ENCODE results near the gene TLN1. TPM values are rescaled to one million over a fixed set of nuclear protein-coding genes. Genes with fewer than 3 reads are reported as not detected.

The TLN1 gene
- total RNA-seq, 2 experiments from 2014 or later = 448 to 450 TPM

DNA sequence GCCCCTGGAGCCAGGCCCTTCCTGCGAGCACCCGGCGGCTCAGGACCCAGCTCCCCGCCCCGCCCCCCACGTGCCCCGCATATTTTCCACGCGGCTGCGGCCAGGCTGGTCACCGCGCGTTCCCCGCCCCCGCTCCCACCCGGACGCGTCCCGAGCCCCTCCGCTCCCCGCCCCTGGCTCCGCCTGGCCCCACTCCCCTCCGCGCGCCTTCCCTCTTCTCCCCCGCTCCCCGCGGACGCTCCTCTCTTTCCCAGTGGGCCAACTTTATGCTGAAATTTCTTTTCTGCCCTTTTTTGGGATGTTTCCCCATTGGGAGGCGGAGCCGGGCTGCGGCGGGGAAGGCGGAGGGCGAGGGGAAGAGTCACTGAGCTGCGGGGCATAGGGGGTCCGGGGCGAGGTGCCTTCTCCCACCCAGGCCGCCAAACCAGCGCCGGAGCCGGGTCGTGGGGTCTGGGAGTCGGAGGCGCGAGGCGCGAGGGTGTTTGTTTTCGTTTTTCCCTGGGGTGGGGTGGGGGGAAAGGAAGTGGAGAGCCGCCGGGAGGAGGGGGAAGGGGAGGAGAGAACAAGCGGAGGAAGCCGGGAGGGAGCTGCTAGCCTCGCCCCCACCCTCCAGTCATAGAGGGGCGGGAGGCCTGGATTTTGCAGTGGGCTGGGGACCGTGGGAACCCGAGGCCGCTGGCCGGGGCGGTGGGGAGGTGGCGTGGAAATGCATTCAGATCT, 41.2 kb downstream of the TLN1 start:
- Mint-ChIP-seq H3K27me3 (ENCODE audit: low read depth) (no peaks in the 10 kb centered on the region), H3K36me3 (ENCODE audit: low read depth) (peaks cover 3% of the 10 kb centered on the region), H3K4me3 (peak overlapping the region; percentile 77), H3K27ac (peak overlapping the region; percentile 67), H3K9me3 (ENCODE audit: insufficient read depth) (no peaks in the 10 kb centered on the region), H3K4me1 (ENCODE audit: low read depth) (peaks cover 34% of the 10 kb centered on the region)
- ChIA-PET POLR2A (interaction anchor here (0.9 to 1.4 kb wide), 5 partner anchors 26 to 41 kb away, joined by 3 to 4 read pairs (median 3); partner anchors contain the start of genes ARHGEF39 and SIT1), CTCF (interaction anchor here (0.8 to 4.1 kb wide), 7 partner anchors 10 to 91 kb away, joined by 3 to 11 read pairs (median 6); no protein-coding TSS in a partner anchor)
- ATAC-seq (peak; percentile 63), DNase-seq (peak; percentile 39)

DNA sequence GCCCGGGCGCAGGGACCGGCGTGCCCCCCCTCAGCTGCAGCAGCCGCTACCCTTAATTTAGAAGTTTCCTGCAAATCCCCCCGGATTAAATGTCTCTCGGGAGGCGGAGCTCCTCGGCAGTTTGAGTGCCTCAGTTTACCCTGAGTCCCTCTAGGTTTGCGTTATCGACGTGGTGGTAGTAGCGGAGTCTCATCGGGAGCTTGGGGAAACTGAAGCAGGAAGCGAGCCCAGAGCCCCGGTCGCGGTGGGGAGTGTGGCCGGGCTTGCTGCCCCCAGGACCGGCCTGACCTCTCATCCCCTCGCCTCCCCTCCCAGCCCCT, 41.7 kb downstream of the TLN1 start:
- no peaks in the 10 kb centered on the region for H3K27me3 Mint-ChIP-seq (ENCODE audit: low read depth)
- H3K4me3 Mint-ChIP-seq = peak overlapping the region; percentile 77
- DNase-seq (no peak), ATAC-seq (no peak)
- peak overlapping the region; percentile 61 for H3K27ac Mint-ChIP-seq
- H3K36me3 Mint-ChIP-seq (ENCODE audit: low read depth) = no peaks in the 10 kb centered on the region
- peaks cover 34% of the 10 kb centered on the region for H3K4me1 Mint-ChIP-seq (ENCODE audit: low read depth)
- H3K9me3 Mint-ChIP-seq (ENCODE audit: insufficient read depth) = no peaks in the 10 kb centered on the region
- CTCF ChIA-PET = interaction anchor here (1.1 to 4.1 kb wide), 5 partner anchors 11 to 79 kb away, joined by 3 to 11 read pairs (median 6); no protein-coding TSS in a partner anchor
- POLR2A ChIA-PET = interaction anchor here (0.9 to 1.4 kb wide), 3 partner anchors 25 to 41 kb away, joined by 3 read pairs; partner anchors contain the start of genes ARHGEF39 and SIT1

DNA sequence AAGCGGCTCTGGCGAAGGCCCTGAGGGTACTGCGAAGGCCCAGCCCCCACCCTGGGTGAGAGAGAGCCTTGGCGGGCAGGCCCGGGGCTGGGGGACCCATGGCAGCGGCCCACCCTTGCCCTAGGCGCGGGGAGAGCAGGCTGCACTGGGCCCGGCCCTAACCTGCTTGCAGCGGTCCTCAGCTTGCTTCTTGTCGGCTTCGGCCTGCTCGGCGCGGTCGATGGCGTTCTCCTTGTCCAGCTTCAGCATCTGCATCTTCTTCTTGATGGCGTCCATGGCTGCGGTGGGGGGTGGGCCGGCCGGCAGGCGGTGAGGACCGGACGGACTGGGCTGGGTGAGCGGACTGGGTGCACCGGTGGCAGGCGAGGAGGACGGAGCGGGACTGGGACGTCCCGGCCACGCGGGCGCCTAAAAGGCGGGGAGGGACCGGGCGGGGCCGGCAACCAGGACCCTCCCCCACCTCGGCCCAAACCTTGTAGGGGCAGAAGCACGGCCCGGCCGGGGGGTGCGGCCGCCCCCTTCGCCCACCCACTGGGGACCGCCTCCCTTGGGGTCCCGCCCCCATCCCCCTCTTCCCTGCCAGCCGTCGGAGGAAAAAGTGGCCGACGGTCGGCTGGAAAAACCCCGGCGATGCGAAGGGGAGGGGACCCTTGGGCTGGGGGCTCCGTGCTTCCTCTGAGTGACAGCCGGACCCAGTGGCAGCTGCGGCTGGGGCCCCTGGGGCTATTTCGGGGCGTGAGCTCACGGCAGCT, 42.3 kb downstream of the TLN1 start, which contains the start of gene TPM2:
Gene TPM2, minus strand, starts transcription at position 384 of the 752 bp plus-strand sequence. Its CDS starts 108 bp downstream, at position 276.
- ATAC-seq = no peak
- no peak for DNase-seq
- H3K27me3 Mint-ChIP-seq (ENCODE audit: low read depth) = no peaks in the 10 kb centered on the region
- no peaks in the 10 kb centered on the region for H3K36me3 Mint-ChIP-seq (ENCODE audit: low read depth)
- peaks cover 34% of the 10 kb centered on the region for H3K4me1 Mint-ChIP-seq (ENCODE audit: low read depth)
- peak within 1 kb of the TSS; percentile 77 for H3K4me3 Mint-ChIP-seq
- ChIA-PET POLR2A (interaction anchor here (0.9 to 1.4 kb wide), 2 partner anchors 25 to 39 kb away, joined by 3 read pairs; partner anchors contain the start of genes ARHGEF39 and SIT1), CTCF (interaction anchor here (1.9 to 4.1 kb wide), 4 partner anchors 29 to 78 kb away, joined by 4 to 11 read pairs (median 8); no protein-coding TSS in a partner anchor)
- peak within 1 kb of the TSS; percentile 67 for H3K27ac Mint-ChIP-seq
- no peaks in the 10 kb centered on the region for H3K9me3 Mint-ChIP-seq (ENCODE audit: insufficient read depth)

GRCh38 chr9:35688558-35689541, 43.1 kb downstream of the TLN1 start:
- H3K4me3 Mint-ChIP-seq = peak overlapping the region; percentile 39
- no peaks in the 10 kb centered on the region for H3K9me3 Mint-ChIP-seq (ENCODE audit: insufficient read depth)
- H3K36me3 Mint-ChIP-seq (ENCODE audit: low read depth) = no peaks in the 10 kb centered on the region
- H3K4me1 Mint-ChIP-seq (ENCODE audit: low read depth) = peaks cover 34% of the 10 kb centered on the region
- CTCF ChIA-PET = interaction anchor here (0.8 to 4.1 kb wide), 12 partner anchors 8 to 84 kb away, joined by 3 to 22 read pairs (median 4); partner anchors contain the start of genes CCDC107 and RMRP
- POLR2A ChIA-PET = interaction anchor here (0.7 kb wide), 1 partner anchor 31 kb away, joined by 3 read pairs; the partner anchor contains the start of genes CCDC107 and RMRP
- peak overlapping the region; percentile 55 for H3K27ac Mint-ChIP-seq
- DNase-seq = no peak
- ATAC-seq = no peak
- H3K27me3 Mint-ChIP-seq (ENCODE audit: low read depth) = no peaks in the 10 kb centered on the region

DNA sequence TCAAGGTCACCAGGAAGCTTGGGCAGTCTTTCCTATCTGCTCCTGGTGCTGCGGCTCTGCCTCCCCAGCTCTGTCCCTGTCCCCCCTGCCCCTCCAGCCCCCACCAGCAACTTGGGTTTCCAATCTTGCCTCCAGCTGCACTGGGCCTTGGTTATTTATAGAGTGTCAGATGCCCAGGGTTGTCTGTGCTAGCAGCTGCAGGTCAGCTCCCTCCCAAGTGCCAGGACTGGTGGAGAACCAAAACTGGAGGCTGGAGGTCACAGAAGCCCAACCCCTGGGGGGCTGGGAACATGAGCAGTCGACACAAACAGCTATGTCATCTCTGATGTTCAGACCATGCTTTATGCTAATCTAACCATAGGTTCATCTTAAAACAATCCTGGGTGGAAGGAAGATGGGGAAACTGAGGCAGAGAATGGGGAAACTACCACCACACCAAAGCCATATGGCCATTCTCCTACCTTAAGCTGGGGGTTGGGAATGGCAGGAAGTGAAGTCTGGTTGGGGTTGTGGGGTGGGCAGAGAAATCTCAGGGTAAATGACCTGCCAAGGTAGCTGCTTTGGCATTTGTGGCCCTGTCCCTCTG, 43.9 kb downstream of the TLN1 start:
- DNase-seq (no peak), ATAC-seq (no peak)
- Mint-ChIP-seq H3K9me3 (ENCODE audit: insufficient read depth) (no peaks in the 10 kb centered on the region), H3K4me1 (ENCODE audit: low read depth) (peaks cover 34% of the 10 kb centered on the region), H3K36me3 (ENCODE audit: low read depth) (no peaks in the 10 kb centered on the region), H3K27me3 (ENCODE audit: low read depth) (no peaks in the 10 kb centered on the region), H3K27ac (no peak overlapping the region), H3K4me3 (no peak overlapping the region)
- POLR2A ChIA-PET = interaction anchor here (0.7 kb wide), 1 partner anchor 30 kb away, joined by 3 read pairs; the partner anchor contains the start of genes CCDC107 and RMRP
- CTCF ChIA-PET = interaction anchor here (0.8 to 4.1 kb wide), 13 partner anchors 9 to 84 kb away, joined by 3 to 22 read pairs (median 3); partner anchors contain the start of genes CCDC107 and RMRP

- POLR2A ChIA-PET = no interaction called here
- Mint-ChIP-seq H3K4me3 (no peak overlapping the region), H3K4me1 (ENCODE audit: low read depth) (peaks cover 34% of the 10 kb centered on the region)
These were observed 44.7 kb downstream of the TLN1 start for GRCh38 chr9:35687306-35687705.

GRCh38 chr9:35686222-35687203, 45.5 kb downstream of the TLN1 start:
- POLR2A ChIA-PET = no interaction called here
- Mint-ChIP-seq H3K36me3 (ENCODE audit: low read depth) (no peaks in the 10 kb centered on the region), H3K9me3 (ENCODE audit: insufficient read depth) (no peaks in the 10 kb centered on the region), H3K27me3 (ENCODE audit: low read depth) (no peaks in the 10 kb centered on the region), H3K4me1 (ENCODE audit: low read depth) (peaks cover 29% of the 10 kb centered on the region), H3K4me3 (no peak overlapping the region), H3K27ac (no peak overlapping the region)
- no peak for DNase-seq
- ATAC-seq = no peak
- CTCF ChIA-PET = interaction anchor here (0.7 to 2.2 kb wide), 6 partner anchors 9 to 83 kb away, joined by 3 to 22 read pairs (median 4); no protein-coding TSS in a partner anchor

More at GRCh38 chr9:35687306-35687705, 44.7 kb downstream of the TLN1 start:
- no peaks in the 10 kb centered on the region for H3K9me3 Mint-ChIP-seq (ENCODE audit: insufficient read depth)
- no peaks in the 10 kb centered on the region for H3K27me3 Mint-ChIP-seq (ENCODE audit: low read depth)
- no peak for ATAC-seq
- CTCF ChIA-PET = interaction anchor here (0.8 to 4.1 kb wide), 5 partner anchors 10 to 76 kb away, joined by 3 to 22 read pairs (median 9); no protein-coding TSS in a partner anchor
- no peaks in the 10 kb centered on the region for H3K36me3 Mint-ChIP-seq (ENCODE audit: low read depth)
- DNase-seq = no peak
- no peak overlapping the region for H3K27ac Mint-ChIP-seq

- Mint-ChIP-seq H3K27me3 (ENCODE audit: low read depth) (no peaks in the 10 kb centered on the region), H3K9me3 (ENCODE audit: insufficient read depth) (no peaks in the 10 kb centered on the region), H3K36me3 (ENCODE audit: low read depth) (no peaks in the 10 kb centered on the region), H3K4me3 (no peak overlapping the region), H3K27ac (no peak overlapping the region), H3K4me1 (ENCODE audit: low read depth) (peaks cover 20% of the 10 kb centered on the region)
- ChIA-PET CTCF (interaction anchor here (1.1 to 3.3 kb wide), 4 partner anchors 10 to 82 kb away, joined by 3 to 20 read pairs (median 8); no protein-coding TSS in a partner anchor), POLR2A (interaction anchor here (0.9 kb wide), 1 partner anchor 11 kb away, joined by 3 read pairs; no protein-coding TSS in a partner anchor)
- no peak for ATAC-seq
- no peak for DNase-seq
These were observed 46.5 kb downstream of the TLN1 start for GRCh38 chr9:35685506-35685905.

DNA sequence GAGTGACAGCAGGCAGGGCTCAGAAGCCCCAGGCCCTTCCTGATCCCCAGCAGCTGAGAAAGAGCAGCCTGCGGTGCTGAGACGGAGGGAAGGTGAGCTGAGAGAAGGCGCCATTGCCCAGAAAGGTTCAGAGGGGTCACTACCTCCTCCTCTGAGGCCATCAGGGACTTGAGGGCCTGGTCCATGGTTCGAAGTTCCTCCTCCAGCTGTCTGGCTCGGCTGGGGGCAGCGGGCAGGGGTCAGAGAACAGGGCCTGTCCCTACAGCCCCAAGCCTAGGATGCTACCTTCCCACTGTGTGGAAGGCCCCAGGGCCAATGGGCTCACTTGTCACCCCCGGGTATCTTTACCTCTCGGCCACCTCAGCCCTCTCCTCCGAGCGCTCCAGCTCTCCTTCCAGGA, 47.1 kb downstream of the TLN1 start:
- POLR2A ChIA-PET = interaction anchor here (0.9 kb wide), 1 partner anchor 11 kb away, joined by 3 read pairs; no protein-coding TSS in a partner anchor
- Mint-ChIP-seq H3K4me1 (ENCODE audit: low read depth) (peaks cover 19% of the 10 kb centered on the region), H3K36me3 (ENCODE audit: low read depth) (no peaks in the 10 kb centered on the region), H3K27me3 (ENCODE audit: low read depth) (no peaks in the 10 kb centered on the region), H3K9me3 (ENCODE audit: insufficient read depth) (no peaks in the 10 kb centered on the region), H3K4me3 (no peak overlapping the region), H3K27ac (no peak overlapping the region)
- ATAC-seq = no peak
- no peak for DNase-seq
- CTCF ChIA-PET = interaction anchor here (1.2 to 3.3 kb wide), 2 partner anchors 11 to 74 kb away, joined by 3 to 20 read pairs; no protein-coding TSS in a partner anchor
